K562 (cell line): ENCODE measurements around the gene ZNF286A. TPM values are rescaled to one million over a fixed set of nuclear protein-coding genes. Genes with fewer than 3 reads are reported as not detected.
A peak's percentile ranks its signal among the peaks of the same experiment; 100 is the strongest.

Experiments used
- ATF1 ChIP-seq, 2 experiments: fragments of 450-650 bp in 1 of 2; IDR thresholded peaks; 2 replicates each; pipeline ENCODE4 v1.6.1; 2016; ENCODE audit warnings: missing compliant biosample characterization in 1 of 2, missing genetic modification characterization in 1 of 2
- CBFB ChIP-seq: sonication (generic); formaldehyde crosslinking; IDR thresholded peaks from 2 replicates; pipeline ENCODE4 v1.4.0; 2020; ENCODE audit warnings: mild to moderate bottlenecking, missing genetic modification reagents
- CGGBP1 ChIP-seq: fragments of 250-450 bp; sonication (Bioruptor Pico); IDR thresholded peaks from 2 replicates; pipeline ENCODE4 v1.9.0; 2021; ENCODE audit warnings: mild to moderate bottlenecking
- COPS2 ChIP-seq: fragments of 450-650 bp; conservative IDR thresholded peaks from 2 replicates; pipeline ENCODE4 v1.6.1; 2016; ENCODE audit warnings: mild to moderate bottlenecking, moderate library complexity
- CREB5 ChIP-seq: fragments of 250-450 bp; sonication (Bioruptor Pico); IDR thresholded peaks from 2 replicates; pipeline ENCODE4 v1.5.0; 2020; ENCODE audit warnings: mild to moderate bottlenecking
- EGR1 ChIP-seq: fragments of 450-650 bp; conservative IDR thresholded peaks from 2 replicates; pipeline ENCODE4 v1.6.1; 2017; ENCODE audit warnings: mild to moderate bottlenecking
- ID3 ChIP-seq, 2 experiments: fragments of 250-450 bp in 1 of 2; fragments of 450-650 bp in 1 of 2; sonication (Bioruptor Pico) in 1 of 2; IDR thresholded peaks; 2 replicates each; pipeline versions ENCODE4 v1.6.1 to v1.8.0; 2016 to 2021; ENCODE audit warnings: mild to moderate bottlenecking in 2 of 2, moderate library complexity in 2 of 2, missing compliant biosample characterization in 1 of 2, missing genetic modification characterization in 1 of 2
- KDM5B ChIP-seq: fragments of 200-600 bp; sonication (generic); IDR thresholded peaks from 2 replicates; pipeline ENCODE4 v1.6.1; 2012; ENCODE audit warnings: low read depth, mild to moderate bottlenecking, moderate library complexity, low read length, control low read depth, inconsistent platforms; ENCODE audit not compliant: insufficient replicate concordance
- MBD1 ChIP-seq: fragments of 250-450 bp; sonication (Bioruptor Pico); IDR thresholded peaks from 2 replicates; pipeline ENCODE4 v1.8.0; 2022; ENCODE audit warnings: inconsistent platforms
- RAD51 ChIP-seq: fragments of 450-650 bp; IDR thresholded peaks from 2 replicates; pipeline ENCODE4 v1.7.1; 2016; ENCODE audit warnings: low read depth, mild to moderate bottlenecking, borderline replicate concordance
- ZC3H8 ChIP-seq: fragments of 450-650 bp; IDR thresholded peaks from 2 replicates; pipeline ENCODE4 v1.6.1; 2017
- ZNF586 ChIP-seq: fragments of 450-650 bp; formaldehyde crosslinking; conservative IDR thresholded peaks from 2 replicates; pipeline ENCODE4 v1.4.0; 2020; ENCODE audit warnings: mild to moderate bottlenecking, moderate library complexity
- polyA plus RNA-seq, 8 experiments: library from polyadenylated mRNA; depleted of rRNA in 4 of 8; stranded (reverse) in 5 of 8; unstranded in 3 of 8; fragments of >200 nt; fragmentation: Nextera tagmentation in 2 of 8; fragmentation: Illumina TruSeq in 1 of 8; extraction: Ambion mirVana in 2 of 8; extraction: Trizol in 1 of 8; gene quantifications; 2 replicates each; pipeline versions ENCODE4 v1.2.1 to v1.2.3, GENCODE V29; 2011 to 2014; ENCODE audit warnings: inconsistent platforms in 1 of 8, missing spikeins in 1 of 8
- total RNA-seq, 7 experiments: library from RNA; depleted of rRNA in 6 of 7; stranded (reverse); fragments of >200 nt in 6 of 7; fragmentation: Illumina TruSeq in 2 of 7; extraction: Trizol in 2 of 7; gene quantifications; 2 replicates each; pipeline versions ENCODE4 v1.2.1 to v1.2.3, GENCODE V29; 2011 to 2021; ENCODE audit warnings: low replicate concordance in 1 of 7
- TF ChIP-seq, protein P1 (sequence below): fragments of 450-650 bp; IDR thresholded peaks from 2 replicates; pipeline ENCODE4 v1.7.0; 2016; ENCODE audit warnings: borderline replicate concordance
- TF ChIP-seq, protein P2 (sequence below): fragments of 450-650 bp; formaldehyde crosslinking; IDR thresholded peaks from 2 replicates; pipeline ENCODE4 v1.4.0; 2020; ENCODE audit warnings: mild to moderate bottlenecking, moderate library complexity
- TF ChIP-seq, protein P3 (sequence below): fragments of 450-650 bp; formaldehyde crosslinking; IDR thresholded peaks from 2 replicates; pipeline ENCODE4 v1.4.0; 2022; ENCODE audit warnings: missing genetic modification characterization
- TF ChIP-seq, protein P4 (sequence below), 2 experiments: fragments of 450-650 bp in 1 of 2; sonication (generic) in 1 of 2; formaldehyde crosslinking; conservative IDR thresholded peaks; 2 replicates each; pipeline versions ENCODE4 v1.4.0 to v1.8.1; 2020 to 2022; ENCODE audit warnings: mild to moderate bottlenecking in 1 of 2, missing genetic modification reagents in 1 of 2

The ZNF286A gene
- total and polyA plus RNA-seq, 9 of the 15 experiments (the other 6 are each of a cell fraction or from before 2014, with no cell fraction given) = 9.0 to 23.1 (median 16.6) TPM

- TF ChIP-seq, protein P1, sequence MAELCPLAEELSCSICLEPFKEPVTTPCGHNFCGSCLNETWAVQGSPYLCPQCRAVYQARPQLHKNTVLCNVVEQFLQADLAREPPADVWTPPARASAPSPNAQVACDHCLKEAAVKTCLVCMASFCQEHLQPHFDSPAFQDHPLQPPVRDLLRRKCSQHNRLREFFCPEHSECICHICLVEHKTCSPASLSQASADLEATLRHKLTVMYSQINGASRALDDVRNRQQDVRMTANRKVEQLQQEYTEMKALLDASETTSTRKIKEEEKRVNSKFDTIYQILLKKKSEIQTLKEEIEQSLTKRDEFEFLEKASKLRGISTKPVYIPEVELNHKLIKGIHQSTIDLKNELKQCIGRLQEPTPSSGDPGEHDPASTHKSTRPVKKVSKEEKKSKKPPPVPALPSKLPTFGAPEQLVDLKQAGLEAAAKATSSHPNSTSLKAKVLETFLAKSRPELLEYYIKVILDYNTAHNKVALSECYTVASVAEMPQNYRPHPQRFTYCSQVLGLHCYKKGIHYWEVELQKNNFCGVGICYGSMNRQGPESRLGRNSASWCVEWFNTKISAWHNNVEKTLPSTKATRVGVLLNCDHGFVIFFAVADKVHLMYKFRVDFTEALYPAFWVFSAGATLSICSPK = no peak
- no peak for TF ChIP-seq ZNF586 (CRISPR knock-in tag)
- no peak for TF ChIP-seq MBD1 (CRISPR knock-in tag)
- TF ChIP-seq RAD51 = peak; percentile 84
- TF ChIP-seq ZC3H8 = no peak
- TF ChIP-seq CGGBP1 (CRISPR knock-in tag) = no peak
- no peak for TF ChIP-seq KDM5B
- TF ChIP-seq ATF1 (CRISPR knock-in tag; IDR thresholded peaks at IDR 0.05) = no peak
- TF ChIP-seq ATF1 (tag; IDR thresholded peaks at IDR 0.05) = peak; percentile 78
- TF ChIP-seq, protein P2, sequence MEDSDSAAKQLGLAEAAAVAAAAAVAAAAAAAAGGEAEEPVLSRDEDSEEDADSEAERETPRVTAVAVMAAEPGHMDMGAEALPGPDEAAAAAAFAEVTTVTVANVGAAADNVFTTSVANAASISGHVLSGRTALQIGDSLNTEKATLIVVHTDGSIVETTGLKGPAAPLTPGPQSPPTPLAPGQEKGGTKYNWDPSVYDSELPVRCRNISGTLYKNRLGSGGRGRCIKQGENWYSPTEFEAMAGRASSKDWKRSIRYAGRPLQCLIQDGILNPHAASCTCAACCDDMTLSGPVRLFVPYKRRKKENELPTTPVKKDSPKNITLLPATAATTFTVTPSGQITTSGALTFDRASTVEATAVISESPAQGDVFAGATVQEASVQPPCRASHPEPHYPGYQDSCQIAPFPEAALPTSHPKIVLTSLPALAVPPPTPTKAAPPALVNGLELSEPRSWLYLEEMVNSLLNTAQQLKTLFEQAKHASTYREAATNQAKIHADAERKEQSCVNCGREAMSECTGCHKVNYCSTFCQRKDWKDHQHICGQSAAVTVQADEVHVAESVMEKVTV (CRISPR knock-in tag) = no peak
- no peak for TF ChIP-seq CBFB (CRISPR knock-in tag)
- TF ChIP-seq CREB5 (CRISPR knock-in tag) = no peak
- TF ChIP-seq, protein P3, sequence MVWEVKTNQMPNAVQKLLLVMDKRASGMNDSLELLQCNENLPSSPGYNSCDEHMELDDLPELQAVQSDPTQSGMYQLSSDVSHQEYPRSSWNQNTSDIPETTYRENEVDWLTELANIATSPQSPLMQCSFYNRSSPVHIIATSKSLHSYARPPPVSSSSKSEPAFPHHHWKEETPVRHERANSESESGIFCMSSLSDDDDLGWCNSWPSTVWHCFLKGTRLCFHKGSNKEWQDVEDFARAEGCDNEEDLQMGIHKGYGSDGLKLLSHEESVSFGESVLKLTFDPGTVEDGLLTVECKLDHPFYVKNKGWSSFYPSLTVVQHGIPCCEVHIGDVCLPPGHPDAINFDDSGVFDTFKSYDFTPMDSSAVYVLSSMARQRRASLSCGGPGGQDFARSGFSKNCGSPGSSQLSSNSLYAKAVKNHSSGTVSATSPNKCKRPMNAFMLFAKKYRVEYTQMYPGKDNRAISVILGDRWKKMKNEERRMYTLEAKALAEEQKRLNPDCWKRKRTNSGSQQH (CRISPR knock-in tag) = no peak
- TF ChIP-seq EGR1 = no peak
- TF ChIP-seq ID3 (CRISPR knock-in tag; IDR thresholded peaks at IDR 0.05) = no peak
- TF ChIP-seq ID3 (tag; IDR thresholded peaks at IDR 0.05) = no peak
- no peak for TF ChIP-seq COPS2
- TF ChIP-seq, protein P4, sequence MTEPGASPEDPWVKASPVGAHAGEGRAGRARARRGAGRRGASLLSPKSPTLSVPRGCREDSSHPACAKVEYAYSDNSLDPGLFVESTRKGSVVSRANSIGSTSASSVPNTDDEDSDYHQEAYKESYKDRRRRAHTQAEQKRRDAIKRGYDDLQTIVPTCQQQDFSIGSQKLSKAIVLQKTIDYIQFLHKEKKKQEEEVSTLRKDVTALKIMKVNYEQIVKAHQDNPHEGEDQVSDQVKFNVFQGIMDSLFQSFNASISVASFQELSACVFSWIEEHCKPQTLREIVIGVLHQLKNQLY (CRISPR knock-in tag; conservative IDR thresholded peaks at IDR 0.05) = no peak
- TF ChIP-seq, all 486 proteins: peak for 55
Measured at GRCh38 chr17:15651583-15652110, 47.9 kb upstream of the ZNF286A start (continued).
